ENCODE measurements around the gene FIG4. TPM values are rescaled to one million over a fixed set of nuclear protein-coding genes. Genes with fewer than 3 reads are reported as not detected.

The FIG4 gene
- total RNA-seq, 1 experiment from 2014 or later, result 21.3 TPM

- CTCF ChIA-PET, result interaction anchor here (1.0 to 1.6 kb wide), 2 partner anchors 16 to 240 kb away, joined by 4 to 5 read pairs; no protein-coding TSS in a partner anchor
- H3K9me3 Mint-ChIP-seq, result no peaks in the 10 kb centered on the region
- H3K27ac Mint-ChIP-seq, result no peak overlapping the region
- H3K4me3 Mint-ChIP-seq, result no peak overlapping the region
- peaks cover 26% of the 10 kb centered on the region for H3K4me1 Mint-ChIP-seq
- ATAC-seq, result no peak
- H3K27me3 Mint-ChIP-seq (ENCODE audit: low read depth), result no peaks in the 10 kb centered on the region
- no peak for TF ChIP-seq ARID4B (CRISPR knock-in tag; IDR thresholded peaks at IDR 0.05; ENCODE audit: borderline replicate concordance)
- no peak for TF ChIP-seq NR2C2 (CRISPR knock-in tag; IDR thresholded peaks at IDR 0.05)
- TF ChIP-seq ATF1 (CRISPR knock-in tag; IDR thresholded peaks at IDR 0.05), result no peak
- no peak for TF ChIP-seq FOXP4 (CRISPR knock-in tag; IDR thresholded peaks at IDR 0.05)
- no peak for TF ChIP-seq ZNF423 (CRISPR knock-in tag; IDR thresholded peaks at IDR 0.05)
- TF ChIP-seq ZNF317 (CRISPR knock-in tag; IDR thresholded peaks at IDR 0.05; ENCODE audit: borderline replicate concordance, low read depth), result no peak
- TF ChIP-seq AR (CRISPR knock-in tag; IDR thresholded peaks at IDR 0.05), result no peak
- no peak for TF ChIP-seq NR1H2 (CRISPR knock-in tag; IDR thresholded peaks at IDR 0.05)
- no peak for TF ChIP-seq NFYB (CRISPR knock-in tag; conservative IDR thresholded peaks at IDR 0.05; ENCODE audit: low read depth)
- TF ChIP-seq CBFB (CRISPR knock-in tag; IDR thresholded peaks at IDR 0.05; ENCODE audit: low read depth), result no peak
- no peak for TF ChIP-seq FOXP1 (CRISPR knock-in tag; IDR thresholded peaks at IDR 0.05; ENCODE audit: borderline replicate concordance)
- TF ChIP-seq ZNF416 (CRISPR knock-in tag; IDR thresholded peaks at IDR 0.05), result no peak
- TF ChIP-seq IRF2 (CRISPR knock-in tag; IDR thresholded peaks at IDR 0.05; ENCODE audit: borderline replicate concordance, low read depth), result no peak
- TF ChIP-seq TEAD4 (CRISPR knock-in tag; IDR thresholded peaks at IDR 0.05), result no peak
- no peak for TF ChIP-seq ZNF138 (CRISPR knock-in tag; conservative IDR thresholded peaks at IDR 0.05)
- no peak for TF ChIP-seq CREB1 (CRISPR knock-in tag; IDR thresholded peaks at IDR 0.05)
- no peak for TF ChIP-seq GABPB1 (CRISPR knock-in tag; IDR thresholded peaks at IDR 0.05)
- peaks cover 2% of the 10 kb centered on the region for H3K36me3 Mint-ChIP-seq
- POLR2A ChIA-PET, result no interaction called here
- DNase-seq (ENCODE audit: low spot score), result no peak
These were observed 108.0 kb downstream of the FIG4 start for GRCh38 chr6:109799129-109799528.

GRCh38 chr6:109799664-109800063, 108.6 kb downstream of the FIG4 start:
- H3K4me3 Mint-ChIP-seq, result no peak overlapping the region
- no peak overlapping the region for H3K27ac Mint-ChIP-seq
- H3K36me3 Mint-ChIP-seq, result peaks cover 2% of the 10 kb centered on the region
- no peaks in the 10 kb centered on the region for H3K9me3 Mint-ChIP-seq
- CTCF ChIA-PET, result interaction anchor here (1.0 to 1.6 kb wide), 2 partner anchors 16 to 240 kb away, joined by 4 to 5 read pairs; no protein-coding TSS in a partner anchor
- POLR2A ChIA-PET, result no interaction called here
- H3K4me1 Mint-ChIP-seq, result peaks cover 28% of the 10 kb centered on the region
- ATAC-seq, result no peak
- no peaks in the 10 kb centered on the region for H3K27me3 Mint-ChIP-seq (ENCODE audit: low read depth)
- no peak for TF ChIP-seq ZNF671 (CRISPR knock-in tag; IDR thresholded peaks at IDR 0.05)
- no peak for TF ChIP-seq ZNF512 (CRISPR knock-in tag; IDR thresholded peaks at IDR 0.05; ENCODE audit: borderline replicate concordance)
- DNase-seq (ENCODE audit: low spot score), result no peak

Data from WTC11 (cell line).